Caco-2 (cell line): ENCODE results near the gene ACTN1. TPM values are rescaled to one million over a fixed set of nuclear protein-coding genes. Genes with fewer than 3 reads are reported as not detected.

Experiments used
- BruUV-seq: library from RNA; stranded (reverse); fragments of 400-500 nt; replicated peaks from 2 replicates; lab custom pipeline; 2021; lab: Mats Ljungman, UMichigan
- CTCF ChIA-PET: fragments of 300-600 bp; sonication (Branson Sonifier 250); formaldehyde crosslinking; loops from one replicate; lab custom pipeline; 2022; ENCODE audit warnings: antibody characterized with exemption; lab: Charles Lee
- POLR2A ChIA-PET: fragments of 300-600 bp; sonication (Branson Sonifier 250); formaldehyde crosslinking; loops from one replicate; lab custom pipeline; 2022; ENCODE audit warnings: antibody characterized with exemption; lab: Charles Lee
- DNase-seq, 2 experiments: peaks; one replicate each; pipeline versions ENCODE4 v3.0.0 to v3.0.0-alpha.2; 2020 to 2022
- H3K27me3 ChIP-seq: replicated peaks from 2 replicates; pipeline ENCODE4 v1.6.0; 2011; ENCODE audit warnings: low read length; ENCODE audit not compliant: control insufficient read depth, insufficient read depth
- H3K36me3 ChIP-seq: 2 replicates; pipeline ENCODE4 v1.5.1; 2011; ENCODE audit warnings: low read length; ENCODE audit not compliant: control insufficient read depth, insufficient read depth
- H3K4me1 ChIP-seq: fragments of 250-450 bp; sonication (Bioruptor Pico); 2 replicates; pipeline ENCODE4 v1.5.1; 2020; ENCODE audit warnings: mild to moderate bottlenecking
- H3K4me3 ChIP-seq: 2 replicates; pipeline ENCODE4 v1.5.1; 2011; ENCODE audit warnings: low read depth, mild to moderate bottlenecking, control low read depth, low read length
- H3K9me3 ChIP-seq: fragments of 250-450 bp; sonication (Bioruptor Pico); 2 replicates; pipeline ENCODE4 v1.5.1; 2020; ENCODE audit warnings: mild to moderate bottlenecking, moderate library complexity
- H3K27ac Mint-ChIP-seq: one replicate; pipeline ENCODE4 v1.8.0; 2022; ENCODE audit warnings: mixed read lengths; ENCODE audit not compliant: unreplicated experiment
- H3K27me3 Mint-ChIP-seq: one replicate; pipeline ENCODE4 v1.8.0; 2022; ENCODE audit warnings: mixed read lengths; ENCODE audit not compliant: insufficient read depth, unreplicated experiment
- H3K36me3 Mint-ChIP-seq: one replicate; pipeline ENCODE4 v1.8.0; 2022; ENCODE audit warnings: mild to moderate bottlenecking, mixed read lengths; ENCODE audit not compliant: insufficient read depth, unreplicated experiment
- H3K4me1 Mint-ChIP-seq: one replicate; pipeline ENCODE4 v1.8.0; 2022; ENCODE audit warnings: low read depth, mixed read lengths; ENCODE audit not compliant: unreplicated experiment
- H3K4me3 Mint-ChIP-seq: one replicate; pipeline ENCODE4 v1.8.0; 2022; ENCODE audit warnings: mild to moderate bottlenecking, moderate library complexity, mixed read lengths; ENCODE audit not compliant: unreplicated experiment
- H3K9me3 Mint-ChIP-seq: one replicate; pipeline ENCODE4 v1.8.0; 2022; ENCODE audit warnings: mixed read lengths; ENCODE audit not compliant: unreplicated experiment
- intact Hi-C: fragments of 100-400 bp; cut with micrococcal nuclease; formaldehyde crosslinking; loops from one replicate; pipeline ENCODE4 v1.10.0; 2022; ENCODE audit not compliant: unreplicated experiment
- total RNA-seq: library from RNA; stranded (reverse); gene quantifications from 2 replicates; pipeline ENCODE4 v1.2.3, GENCODE V29; 2022
- TF ChIP-seq, protein P1 (sequence below), 2 experiments: fragments of 200-600 bp in 1 of 2; IDR thresholded peaks; 1 replicate in 1 of 2; 2 replicates in 1 of 2; pipeline versions ENCODE4 v1.5.1 to v1.8.0; 2011 to 2022; ENCODE audit warnings: antibody characterized with exemption in 1 of 2, control low read depth in 1 of 2, inconsistent platforms in 1 of 2, low read depth in 1 of 2, low read length in 1 of 2, mild to moderate bottlenecking in 1 of 2, moderate library complexity in 1 of 2; ENCODE audit not compliant: insufficient read depth in 1 of 2, severe bottlenecking in 1 of 2, unreplicated experiment in 1 of 2

Gene ACTN1
- total RNA-seq, 1 experiment from 2014 or later: 170 TPM

DNA sequence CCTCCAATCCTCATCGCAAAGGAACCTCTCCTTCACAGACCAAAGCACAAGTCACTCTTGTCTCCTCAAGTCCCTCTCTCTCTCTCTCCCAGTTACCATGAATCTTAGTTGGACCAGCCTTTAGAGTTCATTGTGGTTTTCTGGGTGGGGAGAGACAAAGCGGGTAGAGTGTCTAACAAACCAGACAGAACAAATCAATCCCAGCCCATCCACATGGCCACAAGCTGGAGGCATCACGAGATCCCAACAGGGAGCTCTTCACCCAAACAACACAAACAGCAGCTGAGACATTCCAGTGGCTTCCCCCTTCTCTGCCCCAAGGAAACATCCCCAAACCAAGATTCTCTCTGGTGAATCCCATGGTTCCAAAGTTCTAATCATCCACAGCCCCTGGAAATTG lies 22.4 kb downstream of the ACTN1 start:
- no peak overlapping the region for H3K27ac Mint-ChIP-seq
- peaks cover 12% of the 10 kb centered on the region; the same call in 1 of the 2 replicates for H3K4me1 ChIP-seq
- H3K9me3 ChIP-seq: no peaks in the 10 kb centered on the region
- peaks cover 48% of the 10 kb centered on the region for H3K36me3 Mint-ChIP-seq
- no peak overlapping the region for H3K4me3 Mint-ChIP-seq
- no peak for DNase-seq
- intact Hi-C loops: no loop called here
- H3K27me3 ChIP-seq: no peaks in the 10 kb centered on the region
- TF ChIP-seq, protein P1, sequence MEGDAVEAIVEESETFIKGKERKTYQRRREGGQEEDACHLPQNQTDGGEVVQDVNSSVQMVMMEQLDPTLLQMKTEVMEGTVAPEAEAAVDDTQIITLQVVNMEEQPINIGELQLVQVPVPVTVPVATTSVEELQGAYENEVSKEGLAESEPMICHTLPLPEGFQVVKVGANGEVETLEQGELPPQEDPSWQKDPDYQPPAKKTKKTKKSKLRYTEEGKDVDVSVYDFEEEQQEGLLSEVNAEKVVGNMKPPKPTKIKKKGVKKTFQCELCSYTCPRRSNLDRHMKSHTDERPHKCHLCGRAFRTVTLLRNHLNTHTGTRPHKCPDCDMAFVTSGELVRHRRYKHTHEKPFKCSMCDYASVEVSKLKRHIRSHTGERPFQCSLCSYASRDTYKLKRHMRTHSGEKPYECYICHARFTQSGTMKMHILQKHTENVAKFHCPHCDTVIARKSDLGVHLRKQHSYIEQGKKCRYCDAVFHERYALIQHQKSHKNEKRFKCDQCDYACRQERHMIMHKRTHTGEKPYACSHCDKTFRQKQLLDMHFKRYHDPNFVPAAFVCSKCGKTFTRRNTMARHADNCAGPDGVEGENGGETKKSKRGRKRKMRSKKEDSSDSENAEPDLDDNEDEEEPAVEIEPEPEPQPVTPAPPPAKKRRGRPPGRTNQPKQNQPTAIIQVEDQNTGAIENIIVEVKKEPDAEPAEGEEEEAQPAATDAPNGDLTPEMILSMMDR (IDR thresholded peaks at IDR 0.05; ENCODE audit: insufficient read depth in 1 of 2, low read depth in 1 of 2, low read length in 1 of 2, severe bottlenecking in 1 of 2, unreplicated experiment in 1 of 2): no peak
- no peaks in the 10 kb centered on the region for H3K36me3 ChIP-seq
- ChIA-PET CTCF (no interaction called here), POLR2A (no interaction called here)
- peaks cover 16% of the 10 kb centered on the region for H3K4me1 Mint-ChIP-seq
- no TSS peak for BruUV-seq
- no peaks in the 10 kb centered on the region for H3K9me3 Mint-ChIP-seq
- no peak overlapping the region for H3K4me3 ChIP-seq
- no peaks in the 10 kb centered on the region for H3K27me3 Mint-ChIP-seq

DNA sequence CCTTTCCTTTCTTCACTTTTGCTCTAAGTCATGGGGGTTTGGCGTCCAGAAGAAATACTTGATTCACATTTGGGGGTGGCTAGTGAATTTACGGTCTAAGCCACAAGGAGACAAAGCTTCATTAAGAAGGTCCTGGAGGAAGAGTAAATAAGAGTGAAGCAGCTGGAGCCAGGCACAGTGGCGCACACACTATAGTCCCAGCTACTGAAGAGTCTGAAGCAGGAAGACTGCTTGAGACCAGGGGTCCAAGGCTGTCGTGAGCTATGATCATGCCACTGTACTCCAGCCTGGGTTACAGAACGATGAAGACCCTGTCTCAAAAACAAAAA lies 23.3 kb downstream of the ACTN1 start:
- Mint-ChIP-seq H3K36me3 (peaks cover 48% of the 10 kb centered on the region), H3K4me3 (no peak overlapping the region), H3K4me1 (peaks cover 16% of the 10 kb centered on the region), H3K27ac (peak overlapping the region; percentile 57), H3K9me3 (no peaks in the 10 kb centered on the region), H3K27me3 (no peaks in the 10 kb centered on the region)
- no peak for DNase-seq
- no TSS peak for BruUV-seq
- Histone ChIP-seq H3K4me3 (no peak overlapping the region), H3K36me3 (no peaks in the 10 kb centered on the region), H3K4me1 (peaks cover 12% of the 10 kb centered on the region; the same call in 1 of the 2 replicates), H3K9me3 (no peaks in the 10 kb centered on the region), H3K27me3 (no peaks in the 10 kb centered on the region)
- ChIA-PET CTCF (no interaction called here), POLR2A (no interaction called here)
- TF ChIP-seq, protein P1 (IDR thresholded peaks at IDR 0.05; ENCODE audit: insufficient read depth in 1 of 2, low read depth in 1 of 2, low read length in 1 of 2, severe bottlenecking in 1 of 2, unreplicated experiment in 1 of 2): no peak
- intact Hi-C loops: no loop called here

DNA sequence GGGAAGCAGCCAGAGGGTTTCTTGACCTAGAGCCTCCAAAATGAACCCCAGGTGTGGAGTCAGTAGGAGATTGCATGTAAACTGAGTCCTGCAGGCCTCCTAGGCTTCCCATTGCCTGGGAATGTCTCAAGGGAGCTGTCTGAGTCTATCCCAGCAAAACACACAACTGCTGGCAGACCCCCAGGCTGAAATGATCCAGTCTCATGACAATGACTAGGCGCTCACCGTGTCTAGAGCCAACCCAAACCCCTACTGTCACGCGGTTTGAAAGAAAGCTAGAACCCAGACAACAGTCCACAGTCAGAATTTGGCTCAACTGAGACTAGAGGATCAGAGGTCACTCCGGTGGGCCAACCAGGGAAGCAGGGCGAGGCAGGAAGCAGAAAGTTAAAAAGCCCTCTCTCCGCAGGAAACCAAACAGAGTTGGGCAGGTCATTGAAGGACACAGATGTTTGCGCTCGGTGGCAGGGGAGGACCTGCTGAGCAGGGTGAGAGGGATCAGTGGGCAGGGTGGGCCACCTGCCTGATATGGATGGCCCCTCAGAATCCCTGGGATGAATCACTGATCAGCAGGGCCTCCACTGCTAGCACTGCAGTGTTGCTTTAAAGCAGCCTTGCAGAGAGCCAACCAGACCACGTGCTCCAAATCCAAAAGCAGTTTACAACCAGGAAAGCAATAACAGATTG lies 23.8 kb downstream of the ACTN1 start:
- DNase-seq: no peak
- H3K36me3 ChIP-seq: no peaks in the 10 kb centered on the region
- Mint-ChIP-seq H3K27ac (peak overlapping the region; percentile 57), H3K9me3 (no peaks in the 10 kb centered on the region), H3K4me1 (peaks cover 16% of the 10 kb centered on the region), H3K27me3 (no peaks in the 10 kb centered on the region), H3K4me3 (no peak overlapping the region), H3K36me3 (peaks cover 48% of the 10 kb centered on the region)
- intact Hi-C loops: no loop called here
- H3K27me3 ChIP-seq: no peaks in the 10 kb centered on the region
- no peak overlapping the region for H3K4me3 ChIP-seq
- ChIA-PET CTCF (interaction anchor here (1.2 kb wide), 1 partner anchor 152 kb away, joined by 5 read pairs; no protein-coding TSS in a partner anchor), POLR2A (no interaction called here)
- peaks cover 12% of the 10 kb centered on the region; the same call in 1 of the 2 replicates for H3K4me1 ChIP-seq
- H3K9me3 ChIP-seq: no peaks in the 10 kb centered on the region
- TF ChIP-seq, protein P1 (IDR thresholded peaks at IDR 0.05; ENCODE audit: insufficient read depth in 1 of 2, low read depth in 1 of 2, low read length in 1 of 2, severe bottlenecking in 1 of 2, unreplicated experiment in 1 of 2): no peak
- no TSS peak for BruUV-seq
